HEK293 (cell line): ENCODE results near the gene DCAF7.

Source experiments
- BCL11B ChIP-seq: fragments of 450-650 bp; formaldehyde crosslinking; IDR thresholded peaks from 2 replicates; pipeline ENCODE4 v1.5.1; 2016; ENCODE audit warnings: low read depth, missing biosample characterization, missing genetic modification characterization
- CTCF ChIP-seq: fragments of 450-650 bp; formaldehyde crosslinking; IDR thresholded peaks from 2 replicates; pipeline ENCODE4 v1.5.1; 2016; ENCODE audit warnings: missing biosample characterization, missing genetic modification characterization
- PRDM6 ChIP-seq: fragments of 450-650 bp; formaldehyde crosslinking; IDR thresholded peaks from 2 replicates; pipeline ENCODE4 v1.5.1; 2017; ENCODE audit warnings: missing biosample characterization, missing genetic modification characterization
- ZBTB44 ChIP-seq: fragments of 450-650 bp; IDR thresholded peaks from 2 replicates; pipeline ENCODE4 v1.5.1; 2018; ENCODE audit warnings: missing biosample characterization, mild to moderate bottlenecking, missing genetic modification characterization
- ZNF704 ChIP-seq: fragments of 450-650 bp; formaldehyde crosslinking; IDR thresholded peaks from 2 replicates; pipeline ENCODE4 v1.5.1; 2016; ENCODE audit warnings: missing biosample characterization, missing genetic modification characterization
- ZNF76 ChIP-seq: fragments of 450-650 bp; formaldehyde crosslinking; IDR thresholded peaks from 2 replicates; pipeline ENCODE4; 2016; ENCODE audit warnings: low read depth, missing biosample characterization, missing genetic modification characterization, borderline replicate concordance
- ZNF768 ChIP-seq: fragments of 450-650 bp; formaldehyde crosslinking; IDR thresholded peaks from 2 replicates; pipeline ENCODE4 v1.5.1; 2018; ENCODE audit warnings: missing biosample characterization, mild to moderate bottlenecking, missing genetic modification characterization

GRCh38 chr17:63633742-63634141 is 83.5 kb downstream of the DCAF7 start:
- TF ChIP-seq ZNF76 (tag by site-specific recombination) (no peak), BCL11B (tag by site-specific recombination) (no peak), CTCF (no peak), ZNF704 (no peak), ZNF768 (tag by site-specific recombination) (no peak), ZBTB44 (tag by site-specific recombination) (no peak), PRDM6 (tag by site-specific recombination) (no peak)
